ENCODE results near the gene SNAPC3. TPM values are rescaled to one million over a fixed set of nuclear protein-coding genes. Genes with fewer than 3 reads are reported as not detected.

SNAPC3 gene
- total RNA-seq, 1 donor from 2014 or later: 68.7 TPM

DNA sequence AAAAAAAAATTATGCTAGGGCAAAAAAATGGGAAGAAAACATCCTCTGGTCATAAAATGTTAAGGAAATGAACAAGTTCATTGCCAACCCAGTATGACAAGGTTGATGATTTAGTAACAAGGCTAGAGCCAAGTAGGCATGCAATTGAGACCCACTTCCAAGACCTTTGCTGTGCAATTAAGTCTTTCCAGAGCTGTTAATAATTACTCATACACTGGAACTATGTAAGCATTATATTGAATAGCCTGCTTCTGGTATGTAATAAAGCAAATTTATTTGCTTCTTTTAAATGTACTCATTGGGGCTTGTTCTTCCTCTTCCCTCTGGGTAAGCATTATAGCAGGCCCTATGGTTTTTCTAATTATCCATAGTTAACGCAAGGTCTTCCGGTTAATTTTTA is 32.5 kb upstream of the SNAPC3 start:
- Histone ChIP-seq H3K4me3 (no peak overlapping the region), H3K4me1 (no peaks in the 10 kb centered on the region), H3K9me3 (ENCODE audit: low read depth) (no peaks in the 10 kb centered on the region), H3K27ac (no peak overlapping the region), H3F3A (ENCODE audit: low read depth) (no peaks in the 10 kb centered on the region), H3K4me2 (no peak overlapping the region), H3K79me2 (ENCODE audit: low read depth) (no peaks in the 10 kb centered on the region), H3K27me3 (no peaks in the 10 kb centered on the region), H3K36me3 (no peaks in the 10 kb centered on the region), H4K20me1 (ENCODE audit: low read depth) (no peaks in the 10 kb centered on the region), H2AFZ (replicated peaks) (no peak overlapping the region), H3K9ac (no peak overlapping the region)
- peaks cover 4% of the 10 kb centered on the region for H3K27me3 Mint-ChIP-seq (ENCODE audit: insufficient read depth, low read depth)
- H3K27ac Mint-ChIP-seq: no peak overlapping the region
- no peaks in the 10 kb centered on the region for H3K9me3 Mint-ChIP-seq
- H3K4me3 Mint-ChIP-seq: no peak overlapping the region
- H3K36me3 Mint-ChIP-seq: no peaks in the 10 kb centered on the region
- DNase-seq (ENCODE audit: low spot score): no peak
- no peaks in the 10 kb centered on the region for H3K4me1 Mint-ChIP-seq
- TF ChIP-seq EZH2 (IDR thresholded peaks at IDR 0.05): no peak
- TF ChIP-seq EZH2phosphoT487 (IDR thresholded peaks at IDR 0.05): no peak
- TF ChIP-seq CTCF (IDR thresholded peaks at IDR 0.05): no peak

DNA sequence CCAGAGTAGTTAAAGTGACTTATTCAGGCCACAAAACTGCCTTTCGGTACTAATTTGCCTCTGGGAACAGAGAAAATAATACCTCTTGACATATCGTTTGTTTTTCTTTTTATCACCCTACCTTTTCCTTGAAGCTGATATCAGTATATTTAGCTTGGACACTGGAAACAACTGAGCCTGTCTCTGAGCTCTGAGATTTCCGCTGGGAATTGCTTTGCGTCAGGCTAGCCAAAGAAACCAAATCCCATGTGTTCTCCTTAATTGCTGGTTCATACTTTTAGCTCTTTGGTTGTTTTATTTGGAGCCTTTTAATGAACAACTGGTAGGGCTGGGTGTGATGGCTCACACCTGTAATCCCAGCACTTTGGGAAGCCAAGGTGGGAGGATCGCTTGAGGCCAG is 30.3 kb upstream of the SNAPC3 start:
- TF ChIP-seq CTCF (IDR thresholded peaks at IDR 0.05) (no peak), EZH2phosphoT487 (IDR thresholded peaks at IDR 0.05) (no peak)
- H4K20me1 ChIP-seq (ENCODE audit: low read depth): no peaks in the 10 kb centered on the region
- no peaks in the 10 kb centered on the region for H3K36me3 ChIP-seq
- H3K27me3 ChIP-seq: no peaks in the 10 kb centered on the region
- H3K9ac ChIP-seq: no peak overlapping the region
- no peak overlapping the region for H3K4me3 ChIP-seq
- no peak overlapping the region for H2AFZ ChIP-seq (replicated peaks)
- no peaks in the 10 kb centered on the region for H3K4me1 Mint-ChIP-seq
- no peak overlapping the region for H3K4me3 Mint-ChIP-seq
- no peaks in the 10 kb centered on the region for H3K4me1 ChIP-seq
- H3K9me3 Mint-ChIP-seq: no peaks in the 10 kb centered on the region
- no peak for DNase-seq (ENCODE audit: low spot score)
- no peaks in the 10 kb centered on the region for H3F3A ChIP-seq (ENCODE audit: low read depth)
- H3K27me3 Mint-ChIP-seq (ENCODE audit: insufficient read depth, low read depth): peaks cover 2% of the 10 kb centered on the region
- H3K79me2 ChIP-seq (ENCODE audit: low read depth): no peaks in the 10 kb centered on the region
- H3K4me2 ChIP-seq: no peak overlapping the region
- no peaks in the 10 kb centered on the region for H3K9me3 ChIP-seq (ENCODE audit: low read depth)
- H3K27ac Mint-ChIP-seq: no peak overlapping the region
- H3K36me3 Mint-ChIP-seq: no peaks in the 10 kb centered on the region
- no peak overlapping the region for H3K27ac ChIP-seq

GRCh38 chr9:15400281-15400941 is 22.3 kb upstream of the SNAPC3 start:
- Histone ChIP-seq H3K27me3 (no peaks in the 10 kb centered on the region), H3K4me2 (no peak overlapping the region), H3F3A (ENCODE audit: low read depth) (no peaks in the 10 kb centered on the region), H3K4me3 (no peak overlapping the region), H3K9me3 (ENCODE audit: low read depth) (no peaks in the 10 kb centered on the region), H3K4me1 (no peaks in the 10 kb centered on the region), H3K36me3 (peaks cover 4% of the 10 kb centered on the region), H2AFZ (replicated peaks) (no peak overlapping the region), H4K20me1 (ENCODE audit: low read depth) (no peaks in the 10 kb centered on the region), H3K27ac (no peak overlapping the region), H3K9ac (no peak overlapping the region), H3K79me2 (ENCODE audit: low read depth) (no peaks in the 10 kb centered on the region)
- peaks cover 10% of the 10 kb centered on the region for H3K9me3 Mint-ChIP-seq
- no peaks in the 10 kb centered on the region for H3K36me3 Mint-ChIP-seq
- H3K4me1 Mint-ChIP-seq: no peaks in the 10 kb centered on the region
- TF ChIP-seq EZH2 (IDR thresholded peaks at IDR 0.05) (no peak), EZH2phosphoT487 (IDR thresholded peaks at IDR 0.05) (no peak), CTCF (IDR thresholded peaks at IDR 0.05) (no peak)
- no peak overlapping the region for H3K4me3 Mint-ChIP-seq
- H3K27me3 Mint-ChIP-seq (ENCODE audit: insufficient read depth, low read depth): no peaks in the 10 kb centered on the region
- no peak for DNase-seq (ENCODE audit: low spot score)
- H3K27ac Mint-ChIP-seq: no peak overlapping the region

Data from neural progenitor cell (in vitro differentiated cells).